22Rv1 (cell line): ENCODE measurements around the gene ZDHHC11B.
A peak's percentile ranks its signal among the peaks of the same experiment; 100 is the strongest.

Experiments
- ZFX ChIP-seq: fragments of 450-650 bp; IDR thresholded peaks from 2 replicates; pipeline ENCODE4 v1.6.1; 2017; ENCODE audit warnings: antibody characterized with exemption, borderline replicate concordance
- TF ChIP-seq, protein P1 (sequence below): fragments of 450-650 bp; IDR thresholded peaks from 2 replicates; pipeline ENCODE4 v1.5.1; 2017; ENCODE audit warnings: mild to moderate bottlenecking

DNA sequence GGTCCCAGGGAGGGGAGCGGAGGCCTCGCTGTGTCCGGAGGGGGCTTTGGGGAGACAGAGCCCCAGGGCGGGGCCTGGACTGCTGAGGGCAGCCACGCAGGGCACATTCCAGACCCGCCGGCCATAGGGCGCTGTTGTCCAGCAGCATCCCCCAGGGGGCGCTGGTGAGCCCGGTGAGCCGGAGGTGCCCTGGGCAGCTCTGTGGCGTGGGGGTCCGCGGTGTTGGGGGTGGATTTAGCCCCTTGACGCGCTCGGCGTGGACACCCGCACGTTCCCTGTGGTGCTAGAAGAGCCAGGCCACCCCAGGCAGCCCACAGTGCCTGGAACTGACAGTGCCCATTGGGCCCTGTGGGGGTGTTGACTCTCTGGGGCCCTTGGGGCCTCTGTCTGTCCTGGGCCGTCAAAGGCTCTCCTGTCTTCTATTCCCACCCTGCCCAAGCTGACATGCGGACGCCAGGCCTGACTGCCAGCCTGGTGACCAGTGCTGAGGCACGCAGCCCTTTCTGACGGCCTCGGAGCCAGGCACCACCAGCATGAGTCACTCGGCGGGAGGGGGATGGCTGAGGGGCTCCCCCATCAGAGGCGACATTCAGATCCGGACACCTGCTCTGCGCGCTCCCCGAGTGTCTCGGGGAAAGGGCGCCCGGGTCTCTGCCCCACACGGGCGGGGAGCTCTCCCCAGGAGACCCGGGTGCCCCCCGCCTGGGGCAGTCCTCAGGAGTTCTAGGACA, 115.3 kb downstream of the ZDHHC11B start:
- TF ChIP-seq, protein P1, sequence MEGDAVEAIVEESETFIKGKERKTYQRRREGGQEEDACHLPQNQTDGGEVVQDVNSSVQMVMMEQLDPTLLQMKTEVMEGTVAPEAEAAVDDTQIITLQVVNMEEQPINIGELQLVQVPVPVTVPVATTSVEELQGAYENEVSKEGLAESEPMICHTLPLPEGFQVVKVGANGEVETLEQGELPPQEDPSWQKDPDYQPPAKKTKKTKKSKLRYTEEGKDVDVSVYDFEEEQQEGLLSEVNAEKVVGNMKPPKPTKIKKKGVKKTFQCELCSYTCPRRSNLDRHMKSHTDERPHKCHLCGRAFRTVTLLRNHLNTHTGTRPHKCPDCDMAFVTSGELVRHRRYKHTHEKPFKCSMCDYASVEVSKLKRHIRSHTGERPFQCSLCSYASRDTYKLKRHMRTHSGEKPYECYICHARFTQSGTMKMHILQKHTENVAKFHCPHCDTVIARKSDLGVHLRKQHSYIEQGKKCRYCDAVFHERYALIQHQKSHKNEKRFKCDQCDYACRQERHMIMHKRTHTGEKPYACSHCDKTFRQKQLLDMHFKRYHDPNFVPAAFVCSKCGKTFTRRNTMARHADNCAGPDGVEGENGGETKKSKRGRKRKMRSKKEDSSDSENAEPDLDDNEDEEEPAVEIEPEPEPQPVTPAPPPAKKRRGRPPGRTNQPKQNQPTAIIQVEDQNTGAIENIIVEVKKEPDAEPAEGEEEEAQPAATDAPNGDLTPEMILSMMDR: peak; percentile 88
- TF ChIP-seq ZFX: no peak
